ENCODE results near the gene NMU. TPM values are rescaled to one million over a fixed set of nuclear protein-coding genes. Genes with fewer than 3 reads are reported as not detected.

The NMU gene
- total and polyA plus RNA-seq, 2 experiments from 2014 or later: 40.2 to 96.3 TPM

GRCh38 chr4:55568905-55569504, 67.1 kb downstream of the NMU start:
- H3K79me2 ChIP-seq (replicated peaks; ENCODE audit: insufficient read depth): no peaks in the 10 kb centered on the region
- Mint-ChIP-seq H3K4me1 (peaks cover 4% of the 10 kb centered on the region), H3K4me3 (no peak overlapping the region), H3K9me3 (peaks cover 3% of the 10 kb centered on the region; the same call in 2 of the 3 replicates), H3K27me3 (ENCODE audit: insufficient read depth, low read depth, poor library complexity) (peaks cover 5% of the 10 kb centered on the region), H3K27ac (no peak overlapping the region), H3K36me3 (ENCODE audit: low read depth) (peaks cover 7% of the 10 kb centered on the region; the same call in 2 of the 3 replicates)
- H4K20me1 ChIP-seq (replicated peaks; ENCODE audit: insufficient read depth): no peaks in the 10 kb centered on the region
- H3K9me2 ChIP-seq (ENCODE audit: insufficient read depth): 0 out of 2 replicates have a peak, but pooled peaks cover 4% of the 10 kb centered on the region
- no peak for ATAC-seq
- H3K4me3 ChIP-seq: no peak overlapping the region
- H3K27me3 ChIP-seq (ENCODE audit: insufficient read depth): no peaks in the 10 kb centered on the region
- peaks cover 5% of the 10 kb centered on the region for H3K4me1 ChIP-seq (ENCODE audit: insufficient read depth)
- H3K27ac ChIP-seq (ENCODE audit: low read depth): no peak overlapping the region
- H3K36me3 ChIP-seq (ENCODE audit: insufficient read depth): no peaks in the 10 kb centered on the region
- TF ChIP-seq ETS1 (IDR thresholded peaks at IDR 0.05): no peak
- H3F3A ChIP-seq (replicated peaks; ENCODE audit: low read depth): no peaks in the 10 kb centered on the region
- DNase-seq (ENCODE audit: low spot score): no peak
- H2AFZ ChIP-seq: no peak overlapping the region
- no peak overlapping the region for H3K4me2 ChIP-seq

- Histone ChIP-seq H3K27ac (ENCODE audit: low read depth) (no peak overlapping the region), H3K4me1 (ENCODE audit: insufficient read depth) (peaks cover 14% of the 10 kb centered on the region), H3K4me3 (no peak overlapping the region), H3K36me3 (ENCODE audit: insufficient read depth) (no peaks in the 10 kb centered on the region), H2AFZ (no peak overlapping the region), H3K9me2 (ENCODE audit: insufficient read depth) (no peaks in the 10 kb centered on the region), H3F3A (replicated peaks; ENCODE audit: low read depth) (no peaks in the 10 kb centered on the region), H3K27me3 (ENCODE audit: insufficient read depth) (no peaks in the 10 kb centered on the region), H3K79me2 (replicated peaks; ENCODE audit: insufficient read depth) (no peaks in the 10 kb centered on the region), H4K20me1 (replicated peaks; ENCODE audit: insufficient read depth) (no peaks in the 10 kb centered on the region), H3K4me2 (no peak overlapping the region)
- H3K27ac Mint-ChIP-seq: no peak overlapping the region
- DNase-seq (ENCODE audit: low spot score): no peak
- peaks cover 2% of the 10 kb centered on the region for H3K27me3 Mint-ChIP-seq (ENCODE audit: insufficient read depth, low read depth, poor library complexity)
- no peaks in the 10 kb centered on the region; the same call in 2 of the 3 replicates for H3K36me3 Mint-ChIP-seq (ENCODE audit: low read depth)
- peaks cover 13% of the 10 kb centered on the region for H3K4me1 Mint-ChIP-seq
- H3K9me3 Mint-ChIP-seq: peaks cover 3% of the 10 kb centered on the region; the same call in 2 of the 3 replicates
- TF ChIP-seq EZH2phosphoT487 (IDR thresholded peaks at IDR 0.05; ENCODE audit: unreplicated experiment): no peak
- no peak for TF ChIP-seq ZNF114 (CRISPR knock-in tag; IDR thresholded peaks at IDR 0.05)
- no peak for ATAC-seq
- no peak overlapping the region for H3K4me3 Mint-ChIP-seq
Measured at GRCh38 chr4:55561889-55562288, 74.2 kb downstream of the NMU start.

GRCh38 chr4:55560096-55560495, 76.0 kb downstream of the NMU start:
- H3K27ac Mint-ChIP-seq: no peak overlapping the region
- peaks cover under 1% of the 10 kb centered on the region; the same call in 1 of the 3 replicates for H3K9me3 Mint-ChIP-seq
- Histone ChIP-seq H2AFZ (no peak overlapping the region), H3K4me2 (no peak overlapping the region), H3K79me2 (replicated peaks; ENCODE audit: insufficient read depth) (no peaks in the 10 kb centered on the region), H4K20me1 (replicated peaks; ENCODE audit: insufficient read depth) (no peaks in the 10 kb centered on the region), H3K27me3 (ENCODE audit: insufficient read depth) (no peaks in the 10 kb centered on the region), H3K27ac (ENCODE audit: low read depth) (no peak overlapping the region), H3K4me1 (ENCODE audit: insufficient read depth) (peaks cover 14% of the 10 kb centered on the region), H3K9me2 (ENCODE audit: insufficient read depth) (no peaks in the 10 kb centered on the region), H3F3A (replicated peaks; ENCODE audit: low read depth) (no peaks in the 10 kb centered on the region), H3K4me3 (no peak overlapping the region), H3K36me3 (ENCODE audit: insufficient read depth) (no peaks in the 10 kb centered on the region)
- no peaks in the 10 kb centered on the region for H3K36me3 Mint-ChIP-seq (ENCODE audit: low read depth)
- H3K27me3 Mint-ChIP-seq (ENCODE audit: insufficient read depth, low read depth, poor library complexity): no peaks in the 10 kb centered on the region
- DNase-seq (ENCODE audit: low spot score) (no peak), ATAC-seq (no peak)
- H3K4me1 Mint-ChIP-seq: peaks cover 13% of the 10 kb centered on the region
- H3K4me3 Mint-ChIP-seq: no peak overlapping the region
- TF ChIP-seq STAT1 (IDR thresholded peaks at IDR 0.05; ENCODE audit: unreplicated experiment): no peak
- TF ChIP-seq REST (IDR thresholded peaks at IDR 0.05; ENCODE audit: unreplicated experiment): no peak
- no peak for TF ChIP-seq NANOG (IDR thresholded peaks at IDR 0.05; ENCODE audit: borderline replicate concordance)
- TF ChIP-seq JUNB (IDR thresholded peaks at IDR 0.05; ENCODE audit: unreplicated experiment): no peak
- no peak for TF ChIP-seq CREB1 (CRISPR knock-in tag; IDR thresholded peaks at IDR 0.05; ENCODE audit: low read depth)
- no peak for TF ChIP-seq ZNF114 (CRISPR knock-in tag; IDR thresholded peaks at IDR 0.05)
- no peak for TF ChIP-seq EZH2phosphoT487 (IDR thresholded peaks at IDR 0.05; ENCODE audit: unreplicated experiment)

All from GM23338 (cell line).